Cerebellar cortex (tissue), 1 donor: ENCODE results near the gene RGS7BP.
A peak's percentile ranks its signal among the peaks of the same experiment; 100 is the strongest.

Experiments used
- DNase-seq: peaks from one replicate; pipeline ENCODE4 v3.0.0-alpha.2; 2015; ENCODE audit warnings: low spot score

RGS7BP gene

DNA sequence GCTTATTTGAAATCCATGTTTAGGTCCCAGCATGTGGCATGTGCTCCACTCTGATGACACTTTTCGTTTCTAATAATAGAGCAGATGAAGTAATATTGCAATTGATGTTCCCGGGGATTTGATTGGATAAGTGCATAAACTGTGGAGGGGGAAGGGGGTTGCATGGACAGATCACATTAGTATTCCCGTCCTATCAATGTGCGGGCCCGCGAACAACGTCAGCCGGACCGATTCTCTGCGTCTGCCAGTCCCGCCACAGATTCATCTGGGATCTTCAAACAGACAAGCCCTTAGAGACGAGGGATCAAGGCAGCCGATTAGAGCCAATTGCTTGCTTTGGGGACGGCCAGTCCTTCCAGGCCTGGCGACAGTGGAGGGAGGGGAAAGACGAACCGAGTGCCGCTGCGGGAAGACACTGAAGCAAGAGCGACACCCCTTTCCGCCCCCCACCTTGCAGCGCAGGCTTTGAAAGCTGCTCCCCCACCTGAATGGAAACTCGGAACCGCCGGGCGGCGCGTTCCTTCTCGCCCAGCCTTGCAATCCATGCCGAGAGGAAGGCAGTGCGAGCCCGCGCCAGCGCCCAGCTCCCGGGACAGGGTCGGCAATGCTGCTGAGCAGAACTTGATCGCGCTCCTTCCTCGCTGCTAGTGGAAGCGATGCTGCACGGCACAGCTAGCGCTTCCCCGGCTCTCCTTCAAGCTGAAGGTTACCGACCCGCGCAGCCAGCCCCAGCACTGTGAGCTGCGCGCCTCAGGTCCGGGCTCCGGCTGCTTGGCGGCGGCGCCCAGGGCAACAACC, at the start of gene RGS7BP:
RGS7BP (plus strand) TSS at position 247 of the 798 bp plus-strand sequence. CDS start 610 bp downstream, outside the sequence.
- DNase-seq, result peak; percentile 88

- DNase-seq, result no peak
Measured at GRCh38 chr5:64457846-64458245, 48.0 kb upstream of the RGS7BP start.

DNA sequence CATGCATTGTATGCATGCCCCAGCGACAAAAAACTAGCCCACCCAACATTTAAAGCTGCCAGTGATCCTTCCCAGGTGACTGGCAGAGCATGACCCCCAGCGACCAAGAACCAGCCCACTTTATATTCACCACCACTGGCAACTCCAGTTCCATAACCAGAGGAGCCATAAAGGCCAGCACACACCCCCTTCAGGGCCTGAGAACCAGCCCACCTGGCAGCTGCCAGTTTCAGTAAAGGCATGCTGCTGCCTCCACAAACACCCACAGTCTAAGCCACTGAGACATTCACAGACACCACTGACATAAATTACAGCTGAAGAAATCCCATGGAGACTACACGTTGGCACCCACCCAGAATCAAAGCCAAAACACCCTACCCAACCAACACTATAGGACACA, 46.9 kb upstream of the RGS7BP start:
- DNase-seq, result no peak

- peak; percentile 69 for DNase-seq
Measured at GRCh38 chr5:64462391-64462790, 43.4 kb upstream of the RGS7BP start.

- no peak for DNase-seq
Measured at GRCh38 chr5:64486163-64486562, 19.7 kb upstream of the RGS7BP start.

- no peak for DNase-seq
Measured at GRCh38 chr5:64487283-64487682, 18.5 kb upstream of the RGS7BP start.

GRCh38 chr5:64489857-64490256, 16.0 kb upstream of the RGS7BP start:
- no peak for DNase-seq

DNA sequence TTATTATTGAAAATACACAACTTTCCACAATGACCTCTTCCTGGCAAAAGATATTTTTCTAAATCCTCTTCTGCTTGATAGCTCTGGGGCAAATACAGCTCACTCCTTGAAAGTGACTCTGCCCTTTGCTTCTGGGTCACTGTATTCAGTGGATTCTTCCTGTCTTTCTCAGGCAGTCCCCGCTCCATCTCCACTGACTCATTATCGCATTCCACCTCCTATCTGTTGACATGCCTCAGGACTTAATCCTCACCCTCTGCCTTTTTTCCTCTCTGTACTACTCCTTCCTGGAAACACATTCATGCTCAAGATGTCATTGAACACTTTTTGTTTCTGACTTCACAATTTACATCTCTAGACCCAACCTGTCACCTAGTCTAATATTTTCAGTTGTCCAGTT, 8.4 kb upstream of the RGS7BP start:
- no peak for DNase-seq

GRCh38 chr5:64502196-64502595, 3.6 kb upstream of the RGS7BP start:
- DNase-seq, result no peak

DNA sequence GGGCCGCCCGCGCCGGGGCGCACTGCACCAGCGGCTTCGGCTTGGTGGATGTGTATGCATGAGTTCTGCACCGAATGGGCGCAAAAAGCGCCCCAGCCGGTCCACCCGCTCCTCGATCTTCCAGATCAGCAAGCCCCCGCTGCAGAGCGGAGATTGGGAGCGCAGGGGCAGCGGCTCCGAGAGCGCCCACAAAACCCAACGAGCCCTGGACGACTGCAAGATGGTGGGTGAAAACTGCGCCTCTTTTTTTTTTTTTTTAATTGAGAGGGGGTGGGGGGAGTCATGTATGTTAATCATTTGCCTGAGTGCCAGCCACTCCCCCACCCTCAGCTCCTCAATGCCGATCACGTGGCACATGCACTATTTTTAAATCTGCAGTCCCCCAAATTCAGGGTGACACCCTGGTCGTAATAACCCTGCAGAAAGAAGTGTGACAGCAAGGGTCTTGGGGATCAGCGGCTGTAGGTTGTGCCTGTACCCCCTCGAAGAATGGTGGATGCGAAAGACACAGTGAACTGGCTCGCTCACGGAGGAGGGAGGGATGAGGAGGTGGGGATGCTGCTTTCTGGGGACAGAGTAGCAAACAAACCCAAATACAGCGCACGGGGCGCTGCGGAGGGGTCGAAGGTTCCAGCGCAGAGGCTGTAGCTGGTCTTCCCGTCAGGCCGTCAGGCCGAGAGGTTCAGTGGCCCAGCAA, 900 bp downstream of the RGS7BP start:
- DNase-seq, result peak; percentile 64

- peak; percentile 58 for DNase-seq
Measured at GRCh38 chr5:64507264-64507605, 1.4 kb downstream of the RGS7BP start.

GRCh38 chr5:64509828-64510227, 4.0 kb downstream of the RGS7BP start:
- DNase-seq, result no peak

GRCh38 chr5:64513492-64513891, 7.7 kb downstream of the RGS7BP start:
- DNase-seq, result no peak

DNA sequence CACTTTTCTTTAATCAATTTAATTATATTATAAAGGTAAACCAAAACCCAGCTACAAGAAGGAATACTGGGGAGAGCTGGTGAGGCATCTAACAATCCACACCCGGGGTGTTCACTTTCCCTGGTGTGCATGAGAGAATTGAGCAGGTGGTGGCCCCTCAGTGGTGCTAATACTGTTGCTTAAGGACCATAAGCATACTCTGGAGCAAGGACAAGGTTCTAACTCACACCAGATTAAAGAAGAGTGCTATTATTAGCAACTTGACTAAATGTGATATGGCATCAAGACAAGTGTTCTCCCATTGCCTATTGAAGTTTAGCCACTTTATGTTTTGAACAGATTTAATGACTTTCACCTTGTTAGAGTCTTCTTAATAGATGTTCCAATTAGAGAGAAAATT, 8.8 kb downstream of the RGS7BP start:
- DNase-seq, result no peak

DNA sequence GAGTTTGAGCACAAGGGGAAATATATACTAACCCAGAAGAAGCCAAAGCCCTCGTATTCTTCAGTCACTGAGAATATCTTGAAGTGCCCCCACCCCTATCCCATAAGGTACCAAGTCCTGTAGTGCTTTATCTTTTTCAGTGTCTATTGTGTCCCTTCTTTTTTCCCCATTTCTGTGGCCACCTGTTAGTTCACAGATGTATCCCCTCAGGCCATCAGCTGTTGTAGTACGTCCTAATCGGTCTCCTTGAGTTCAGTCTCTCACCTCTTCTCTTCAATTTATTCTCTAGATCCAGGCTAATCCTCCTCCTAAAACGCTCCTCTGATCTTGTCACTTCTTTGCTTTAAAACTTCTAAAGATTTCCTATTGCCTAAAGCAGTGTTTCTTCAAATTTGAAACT, 10.4 kb downstream of the RGS7BP start:
- no peak for DNase-seq

- DNase-seq, result no peak
Measured at GRCh38 chr5:64518793-64519192, 13.0 kb downstream of the RGS7BP start.

GRCh38 chr5:64519263-64519662, 13.4 kb downstream of the RGS7BP start:
- DNase-seq, result no peak

- DNase-seq, result no peak
Measured at GRCh38 chr5:64526734-64527439, 21.1 kb downstream of the RGS7BP start.

DNA sequence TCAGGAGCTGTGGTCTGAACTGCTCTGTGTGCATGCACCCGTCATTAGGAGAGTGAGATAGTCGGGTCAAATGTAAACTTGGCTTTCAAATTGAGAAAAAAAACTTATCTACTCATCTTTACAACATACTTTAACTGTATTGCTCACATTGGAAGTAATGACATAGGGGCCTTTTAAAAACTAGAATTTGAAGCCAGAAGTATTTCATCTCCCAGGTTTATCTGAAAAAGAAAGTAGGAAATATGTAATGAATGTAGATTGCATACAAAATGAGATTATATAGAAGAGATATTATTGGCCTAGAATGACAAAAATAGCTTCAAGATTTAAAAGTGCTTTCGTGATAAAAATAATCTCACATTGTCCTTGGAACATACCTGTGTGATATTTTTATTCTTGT, 24.3 kb downstream of the RGS7BP start:
- no peak for DNase-seq

DNA sequence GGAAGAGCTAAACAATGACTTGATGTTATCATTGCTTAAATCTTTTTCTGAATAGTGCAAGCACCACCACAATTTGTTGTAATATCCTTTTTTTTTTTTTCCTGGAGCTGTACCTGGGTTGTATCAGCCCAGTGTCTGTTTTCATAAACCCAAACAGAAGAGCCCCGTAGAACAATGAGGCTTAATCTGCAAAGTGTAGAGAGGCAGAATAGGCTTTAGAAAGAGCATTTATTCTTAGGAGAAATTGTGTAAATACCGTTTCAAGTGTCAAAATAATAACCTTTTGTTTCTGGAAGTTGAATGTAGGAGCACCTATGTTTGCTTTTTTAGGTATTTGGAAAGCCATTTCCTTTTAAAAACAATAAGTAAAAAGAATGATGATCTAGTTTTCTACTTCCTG, 26.4 kb downstream of the RGS7BP start:
- DNase-seq, result no peak

- DNase-seq, result no peak
Measured at GRCh38 chr5:64532657-64533056, 26.8 kb downstream of the RGS7BP start.

- DNase-seq, result peak; percentile 17
Measured at GRCh38 chr5:64534033-64534432, 28.2 kb downstream of the RGS7BP start.

GRCh38 chr5:64557911-64558310, 52.1 kb downstream of the RGS7BP start:
- peak; percentile 66 for DNase-seq
